ELR (cell line): ENCODE results near the gene PHF13.
"Not testable (repeated sequence)": the region's sequence is repeated elsewhere in the genome, so short reads cannot be mapped to it uniquely, and the experiment has no call there.

Experiments
- DNase-seq: peaks from one replicate; pipeline ENCODE4 v3.0.0-alpha.2; 2015; ENCODE audit warnings: low read depth

Gene PHF13

GRCh38 chr1:6587261-6588005 lies 26.1 kb upstream of the PHF13 start:
- DNase-seq = peak; percentile 17

- no peak for DNase-seq
Measured at GRCh38 chr1:6588128-6588892, 25.2 kb upstream of the PHF13 start.

GRCh38 chr1:6588893-6589520 lies 24.5 kb upstream of the PHF13 start:
- no peak for DNase-seq

GRCh38 chr1:6590046-6590445 lies 23.5 kb upstream of the PHF13 start:
- no peak for DNase-seq

- DNase-seq = no peak
Measured at GRCh38 chr1:6591222-6591621, 22.3 kb upstream of the PHF13 start.

- DNase-seq = no peak
Measured at GRCh38 chr1:6591644-6592043, 21.9 kb upstream of the PHF13 start.

- no peak for DNase-seq
Measured at GRCh38 chr1:6592441-6592840, 21.1 kb upstream of the PHF13 start.

- no peak for DNase-seq
Measured at GRCh38 chr1:6592865-6593593, 20.5 kb upstream of the PHF13 start.

DNA sequence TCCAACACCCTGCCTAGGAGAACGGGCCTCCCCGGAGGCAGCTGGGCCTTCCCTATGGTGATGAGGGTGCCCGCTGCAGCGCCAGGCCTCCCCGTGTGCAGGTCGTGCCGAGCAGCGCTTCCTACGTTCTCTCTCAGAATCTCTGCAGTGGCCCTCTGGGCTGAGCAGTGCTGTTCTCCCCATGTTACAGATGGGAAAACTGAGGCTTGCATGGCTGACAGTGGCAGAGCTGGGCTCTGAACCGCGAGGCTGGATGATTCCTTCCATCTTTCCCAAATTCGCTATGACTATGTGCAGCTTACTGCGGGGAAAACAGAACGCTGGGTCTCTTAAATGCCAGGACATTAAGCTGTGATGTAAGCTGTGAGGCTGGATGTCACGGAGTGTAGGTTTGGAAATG lies 19.7 kb upstream of the PHF13 start:
- no peak for DNase-seq

DNA sequence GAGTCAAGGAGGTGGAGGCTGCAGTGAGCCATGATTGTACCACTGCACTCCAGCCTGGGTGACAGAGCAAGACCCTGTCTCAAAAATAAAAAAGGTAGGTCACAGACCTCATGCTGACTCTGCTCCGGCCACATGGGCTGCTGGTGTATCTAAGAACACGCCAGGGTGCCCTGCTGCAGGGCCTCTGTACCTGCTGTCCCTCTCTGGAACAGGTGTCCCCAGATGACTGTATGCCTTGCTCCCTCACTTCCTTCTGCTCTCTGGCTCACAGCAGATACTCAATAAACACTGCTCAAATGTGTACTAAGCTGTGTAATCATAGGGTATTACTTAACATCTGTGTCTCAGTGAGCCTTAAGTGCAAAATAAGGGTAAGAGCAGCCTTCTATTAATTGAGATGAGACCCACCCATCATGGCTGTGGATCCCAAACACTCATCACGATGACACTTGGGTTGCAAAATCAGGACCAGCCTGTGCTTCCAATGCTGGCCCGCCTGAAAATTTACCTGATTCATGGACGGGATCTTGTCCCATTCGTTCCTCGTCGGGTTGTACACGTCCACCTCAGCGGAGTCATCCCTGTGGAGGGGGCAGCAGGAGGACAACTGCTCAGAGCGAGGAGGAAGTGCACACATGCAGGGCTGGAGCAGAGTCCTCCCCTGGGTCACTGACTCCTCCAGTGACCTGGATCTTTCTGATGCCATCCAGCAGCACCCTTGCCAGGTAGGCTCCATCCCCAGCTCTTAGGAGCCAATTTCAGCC lies 18.4 kb upstream of the PHF13 start:
- DNase-seq = no peak

- DNase-seq = no peak
Measured at GRCh38 chr1:6596351-6596750, 17.2 kb upstream of the PHF13 start.

- no peak for DNase-seq
Measured at GRCh38 chr1:6596886-6597776, 16.4 kb upstream of the PHF13 start.

- no peak for DNase-seq
Measured at GRCh38 chr1:6597777-6598131, 15.8 kb upstream of the PHF13 start.

- DNase-seq = peak; percentile 24
Measured at GRCh38 chr1:6599141-6599975, 14.2 kb upstream of the PHF13 start.

- DNase-seq = not testable (repeated sequence)
Measured at GRCh38 chr1:6599991-6600390, 13.5 kb upstream of the PHF13 start.

DNA sequence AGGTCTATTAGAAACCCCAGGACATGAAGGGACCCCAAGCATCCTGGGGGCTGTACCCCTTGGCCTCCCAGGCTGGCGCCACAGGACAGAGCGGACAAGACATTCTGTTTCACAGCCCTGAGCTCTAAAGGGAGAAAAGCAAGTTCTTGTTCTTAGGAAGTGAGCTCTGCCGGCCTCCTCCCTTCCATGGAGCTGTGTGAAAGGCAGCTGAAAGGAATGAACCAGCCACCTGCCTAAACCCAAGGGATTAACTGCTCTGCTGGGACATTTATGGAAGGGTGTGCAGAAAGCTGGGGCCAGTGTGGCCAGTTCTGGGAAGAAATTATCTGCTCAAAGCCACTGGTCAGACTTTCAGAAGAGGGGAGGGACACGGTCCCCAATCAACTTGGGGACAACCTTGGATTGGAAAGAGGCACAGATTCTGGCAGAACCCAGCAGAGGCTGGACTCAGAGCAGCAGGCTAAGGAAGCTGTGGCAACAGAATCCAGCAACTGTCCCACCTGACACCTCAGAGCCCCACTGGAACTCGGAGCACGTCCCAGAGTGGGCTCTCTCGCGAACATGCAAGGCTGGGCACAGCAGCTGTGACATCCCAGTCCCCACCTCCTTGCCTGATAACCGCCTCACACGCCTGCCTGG lies 13.0 kb upstream of the PHF13 start:
- peak; percentile 23 for DNase-seq

DNA sequence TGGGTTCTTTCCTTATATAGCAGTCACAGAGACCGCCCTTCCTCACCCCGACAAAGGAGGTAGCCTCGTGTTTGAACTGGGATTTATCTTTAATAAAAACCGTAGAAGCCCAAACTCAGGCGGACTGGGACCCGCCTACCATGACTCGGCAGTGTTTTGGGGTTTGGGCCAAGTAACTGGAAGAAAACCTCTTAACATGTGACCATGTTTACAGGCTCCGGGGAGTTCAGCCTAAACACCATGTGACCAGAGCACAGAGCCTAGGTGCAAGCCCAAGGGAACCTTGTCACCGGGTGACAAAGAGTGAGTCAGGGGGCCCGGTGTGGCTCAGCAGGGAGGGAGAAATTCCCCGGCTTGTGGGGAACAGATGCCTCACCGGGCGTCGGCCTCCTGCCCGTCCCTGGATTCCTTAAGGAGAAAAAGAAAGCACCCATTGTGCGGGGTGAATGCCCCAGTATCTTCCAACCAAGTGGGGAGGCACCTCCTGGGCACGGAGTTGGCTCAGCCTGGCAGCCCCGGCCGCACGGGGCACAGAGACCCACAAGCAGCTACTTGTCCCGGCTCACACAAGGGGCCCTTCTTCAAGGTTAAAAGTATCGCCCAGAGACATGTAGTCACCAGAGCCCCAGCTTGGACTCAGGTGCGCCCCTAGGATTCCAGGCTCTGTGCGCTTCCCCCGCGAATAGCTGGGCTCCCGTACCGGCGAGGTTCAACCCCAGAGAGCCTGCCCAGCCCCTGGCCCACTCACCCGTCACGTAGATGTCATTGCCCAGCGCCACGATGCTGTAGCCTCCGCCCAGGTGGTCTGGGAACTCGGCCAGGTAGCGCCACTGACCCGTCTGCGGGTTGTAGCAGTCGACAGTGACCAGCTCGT lies 12.2 kb upstream of the PHF13 start:
- peak; percentile 99 for DNase-seq
